HL-60 (cell line): ENCODE data around the gene EPN2.

ENCODE experiments used
- DNase-seq, 2 experiments: peaks; one replicate each; pipeline ENCODE4 v3.0.0-alpha.2; 2010 to 2020; ENCODE audit warnings: low read depth in 1 of 2, low spot score in 1 of 2
- H3K27ac ChIP-seq: fragments of 250-450 bp; sonication (Bioruptor Pico); replicated peaks from 2 replicates; pipeline ENCODE4 v1.5.1; 2020; ENCODE audit warnings: mild to moderate bottlenecking, moderate library complexity
- H3K27me3 ChIP-seq: fragments of 250-450 bp; sonication (Bioruptor Pico); 2 replicates; pipeline ENCODE4 v1.5.1; 2021; ENCODE audit warnings: mild to moderate bottlenecking, moderate library complexity; ENCODE audit not compliant: insufficient read depth, poor library complexity, severe bottlenecking
- H3K4me3 ChIP-seq: replicated peaks from 2 replicates; pipeline ENCODE4 v1.5.1; 2011; ENCODE audit warnings: mild to moderate bottlenecking, control low read depth, low read length; ENCODE audit not compliant: insufficient read depth
- GABPA ChIP-seq: IDR thresholded peaks from 2 replicates; pipeline ENCODE4 v1.6.1; 2012; ENCODE audit warnings: low read depth
- POLR2AphosphoS5 ChIP-seq: IDR thresholded peaks from 2 replicates; pipeline ENCODE4 v1.6.1; 2012; ENCODE audit warnings: low read depth
- SPI1 ChIP-seq: IDR thresholded peaks from 2 replicates; pipeline ENCODE4 v1.6.1; 2012; ENCODE audit warnings: low read depth, mild to moderate bottlenecking, borderline replicate concordance
- TF ChIP-seq, protein P1 (sequence below): IDR thresholded peaks from one replicate; pipeline ENCODE4 v1.5.1; 2011; ENCODE audit warnings: low read length, control low read depth, inconsistent platforms; ENCODE audit not compliant: insufficient read depth
- TF ChIP-seq, protein P2 (sequence below): IDR thresholded peaks from 2 replicates; pipeline ENCODE4 v1.6.1; 2012; ENCODE audit warnings: low read depth; ENCODE audit not compliant: insufficient replicate concordance

Gene EPN2

DNA sequence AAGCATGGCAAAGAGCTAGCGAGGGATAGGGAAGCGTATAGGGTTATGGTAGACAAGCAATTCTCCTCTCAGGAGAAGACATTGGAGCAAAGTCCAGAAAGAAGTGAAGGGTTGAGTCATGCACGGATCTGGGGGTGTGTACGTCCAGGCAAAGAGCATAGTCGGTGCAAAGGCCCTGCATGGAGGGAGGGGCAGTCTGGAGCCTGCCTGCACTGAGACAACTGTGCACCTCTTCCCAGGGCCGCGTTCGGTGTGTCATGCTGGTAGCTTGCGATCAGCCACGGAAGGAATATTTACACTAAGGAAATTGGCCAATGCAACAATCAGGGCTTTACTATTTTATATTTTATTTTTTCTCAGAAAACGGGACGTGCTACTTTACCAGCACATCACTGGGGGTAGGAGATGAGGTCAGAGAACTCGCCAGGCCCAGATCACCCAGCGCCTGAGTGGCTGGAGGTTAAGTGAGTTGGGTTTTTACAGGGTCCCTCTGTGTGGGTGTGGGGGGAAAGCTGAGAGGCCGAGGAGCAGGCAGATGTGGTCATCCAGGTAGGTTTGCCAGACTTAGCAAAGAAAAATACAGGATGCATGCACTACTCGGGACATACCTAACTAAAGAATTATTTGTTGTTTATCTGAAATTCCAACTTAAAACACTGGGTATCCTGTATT lies 132.1 kb downstream of the EPN2 start:
- TF ChIP-seq, protein P1, sequence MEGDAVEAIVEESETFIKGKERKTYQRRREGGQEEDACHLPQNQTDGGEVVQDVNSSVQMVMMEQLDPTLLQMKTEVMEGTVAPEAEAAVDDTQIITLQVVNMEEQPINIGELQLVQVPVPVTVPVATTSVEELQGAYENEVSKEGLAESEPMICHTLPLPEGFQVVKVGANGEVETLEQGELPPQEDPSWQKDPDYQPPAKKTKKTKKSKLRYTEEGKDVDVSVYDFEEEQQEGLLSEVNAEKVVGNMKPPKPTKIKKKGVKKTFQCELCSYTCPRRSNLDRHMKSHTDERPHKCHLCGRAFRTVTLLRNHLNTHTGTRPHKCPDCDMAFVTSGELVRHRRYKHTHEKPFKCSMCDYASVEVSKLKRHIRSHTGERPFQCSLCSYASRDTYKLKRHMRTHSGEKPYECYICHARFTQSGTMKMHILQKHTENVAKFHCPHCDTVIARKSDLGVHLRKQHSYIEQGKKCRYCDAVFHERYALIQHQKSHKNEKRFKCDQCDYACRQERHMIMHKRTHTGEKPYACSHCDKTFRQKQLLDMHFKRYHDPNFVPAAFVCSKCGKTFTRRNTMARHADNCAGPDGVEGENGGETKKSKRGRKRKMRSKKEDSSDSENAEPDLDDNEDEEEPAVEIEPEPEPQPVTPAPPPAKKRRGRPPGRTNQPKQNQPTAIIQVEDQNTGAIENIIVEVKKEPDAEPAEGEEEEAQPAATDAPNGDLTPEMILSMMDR = no peak
- no peak for TF ChIP-seq POLR2AphosphoS5
- TF ChIP-seq GABPA = no peak
- TF ChIP-seq, protein P2, sequence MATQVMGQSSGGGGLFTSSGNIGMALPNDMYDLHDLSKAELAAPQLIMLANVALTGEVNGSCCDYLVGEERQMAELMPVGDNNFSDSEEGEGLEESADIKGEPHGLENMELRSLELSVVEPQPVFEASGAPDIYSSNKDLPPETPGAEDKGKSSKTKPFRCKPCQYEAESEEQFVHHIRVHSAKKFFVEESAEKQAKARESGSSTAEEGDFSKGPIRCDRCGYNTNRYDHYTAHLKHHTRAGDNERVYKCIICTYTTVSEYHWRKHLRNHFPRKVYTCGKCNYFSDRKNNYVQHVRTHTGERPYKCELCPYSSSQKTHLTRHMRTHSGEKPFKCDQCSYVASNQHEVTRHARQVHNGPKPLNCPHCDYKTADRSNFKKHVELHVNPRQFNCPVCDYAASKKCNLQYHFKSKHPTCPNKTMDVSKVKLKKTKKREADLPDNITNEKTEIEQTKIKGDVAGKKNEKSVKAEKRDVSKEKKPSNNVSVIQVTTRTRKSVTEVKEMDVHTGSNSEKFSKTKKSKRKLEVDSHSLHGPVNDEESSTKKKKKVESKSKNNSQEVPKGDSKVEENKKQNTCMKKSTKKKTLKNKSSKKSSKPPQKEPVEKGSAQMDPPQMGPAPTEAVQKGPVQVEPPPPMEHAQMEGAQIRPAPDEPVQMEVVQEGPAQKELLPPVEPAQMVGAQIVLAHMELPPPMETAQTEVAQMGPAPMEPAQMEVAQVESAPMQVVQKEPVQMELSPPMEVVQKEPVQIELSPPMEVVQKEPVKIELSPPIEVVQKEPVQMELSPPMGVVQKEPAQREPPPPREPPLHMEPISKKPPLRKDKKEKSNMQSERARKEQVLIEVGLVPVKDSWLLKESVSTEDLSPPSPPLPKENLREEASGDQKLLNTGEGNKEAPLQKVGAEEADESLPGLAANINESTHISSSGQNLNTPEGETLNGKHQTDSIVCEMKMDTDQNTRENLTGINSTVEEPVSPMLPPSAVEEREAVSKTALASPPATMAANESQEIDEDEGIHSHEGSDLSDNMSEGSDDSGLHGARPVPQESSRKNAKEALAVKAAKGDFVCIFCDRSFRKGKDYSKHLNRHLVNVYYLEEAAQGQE = no peak
- no peak for TF ChIP-seq SPI1
- no peak overlapping the region for H3K4me3 ChIP-seq
- H3K27me3 ChIP-seq = no peaks in the 10 kb centered on the region
- no peak overlapping the region for H3K27ac ChIP-seq
- no peak for DNase-seq

DNA sequence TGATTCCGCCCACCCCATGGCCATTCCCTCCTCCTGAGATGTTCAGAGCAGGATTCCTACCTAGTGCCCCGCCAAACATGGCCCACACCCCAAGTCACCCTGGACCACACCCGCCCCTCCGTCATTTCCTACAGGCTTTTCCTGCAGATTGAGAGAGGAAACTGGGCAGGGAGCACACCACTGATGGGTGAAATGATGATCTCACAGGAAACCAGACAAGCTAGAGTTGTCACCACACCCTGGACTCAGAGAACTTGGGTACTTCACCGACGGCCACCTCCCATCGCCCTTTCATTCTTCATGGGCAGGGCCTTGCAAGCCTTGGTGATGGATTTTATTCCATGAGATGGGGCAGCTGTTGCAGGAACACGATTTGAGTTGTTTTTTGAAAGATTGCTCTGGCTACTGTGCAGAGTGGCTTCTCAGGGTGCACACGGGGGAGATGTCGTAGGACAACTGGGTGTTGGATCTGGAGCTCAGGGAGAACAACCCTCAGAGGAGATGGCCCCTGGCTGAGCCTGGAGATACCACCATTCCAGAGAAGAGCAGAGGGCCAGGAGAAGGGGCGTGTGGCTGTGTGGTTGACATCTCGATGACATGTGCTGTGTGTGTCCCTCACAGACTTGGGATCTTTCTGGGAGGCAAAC lies 132.8 kb downstream of the EPN2 start:
- H3K4me3 ChIP-seq = no peak overlapping the region
- H3K27ac ChIP-seq = no peak overlapping the region
- TF ChIP-seq, protein P1 = no peak
- TF ChIP-seq GABPA (no peak), POLR2AphosphoS5 (no peak), SPI1 (no peak)
- TF ChIP-seq, protein P2 = no peak
- no peak for DNase-seq
- H3K27me3 ChIP-seq = no peaks in the 10 kb centered on the region

DNA sequence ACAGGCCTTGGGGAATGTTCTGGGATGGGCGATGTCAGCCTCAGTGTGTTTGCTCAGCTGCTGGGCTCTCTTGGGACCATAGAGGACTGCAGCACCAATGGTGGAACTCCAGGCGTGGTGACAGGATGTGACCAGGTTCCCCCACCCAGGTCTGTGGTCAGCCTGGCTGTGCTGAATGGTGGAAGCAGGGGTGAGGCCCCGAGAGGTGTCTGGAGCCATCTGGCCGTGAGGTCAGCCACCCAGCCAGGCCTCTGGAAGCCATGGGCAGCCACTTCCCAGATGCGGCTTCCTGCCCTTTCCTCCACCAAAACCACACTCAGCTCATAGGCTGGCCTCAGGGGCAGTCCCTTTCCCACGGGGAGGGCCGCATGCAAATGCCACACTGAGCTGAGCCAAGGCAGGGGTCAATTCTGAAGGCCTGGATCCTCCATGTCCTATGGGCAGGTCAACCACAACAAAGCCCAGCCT lies 133.4 kb downstream of the EPN2 start:
- no peaks in the 10 kb centered on the region for H3K27me3 ChIP-seq
- TF ChIP-seq GABPA (no peak), POLR2AphosphoS5 (no peak), SPI1 (no peak)
- TF ChIP-seq, protein P1 = no peak
- TF ChIP-seq, protein P2 = no peak
- no peak for DNase-seq
- H3K27ac ChIP-seq = no peak overlapping the region
- no peak overlapping the region for H3K4me3 ChIP-seq
